CD4-positive, alpha-beta T cell (primary cell): ENCODE results near the gene MMGT1. TPM values are rescaled to one million over a fixed set of nuclear protein-coding genes. Genes with fewer than 3 reads are reported as not detected.
A peak's percentile ranks its signal among the peaks of the same experiment; 100 is the strongest.

Source experiments
- ATAC-seq: fragments of 200-7000 bp; cut with Tn5 transposase; one replicate; pipeline ENCODE4 v1.10.0; 2022; ENCODE audit warnings: mild to moderate bottlenecking; ENCODE audit not compliant: poor library complexity
- CTCF ChIA-PET: fragments of 350-600 bp; sonication (Branson Sonifier 250); formaldehyde crosslinking; loops from one replicate; lab custom pipeline; 2021; ENCODE audit warnings: antibody characterized with exemption, inconsistent platforms; lab: Charles Lee
- POLR2A ChIA-PET: fragments of 350-600 bp; sonication (Branson Sonifier 250); formaldehyde crosslinking; loops from one replicate; lab custom pipeline; 2021; ENCODE audit warnings: antibody characterized with exemption, inconsistent platforms; lab: Charles Lee
- DNase-seq, 14 experiments: peaks; one replicate each; pipeline ENCODE4 v3.0.0-alpha.2; 2013 to 2020; ENCODE audit warnings: mixed read lengths in 2 of 14
- H3K27ac ChIP-seq, 2 donors: one replicate each; pipeline versions ENCODE4 v1.5.1 to v1.7.0; 2013; ENCODE audit warnings: low read length in 2 of 2, low read depth in 1 of 2, mild to moderate bottlenecking in 1 of 2
- H3K27me3 ChIP-seq, 2 experiments: 1 replicate in 1 of 2; 2 replicates in 1 of 2; pipeline versions ENCODE4 v1.6.1 to v1.7.0; 2013; ENCODE audit warnings: low read length in 2 of 2, control low read depth in 1 of 2, mild to moderate bottlenecking in 1 of 2, moderate library complexity in 1 of 2; ENCODE audit not compliant: insufficient read depth in 2 of 2, control insufficient read depth in 1 of 2
- H3K36me3 ChIP-seq: one replicate; pipeline ENCODE4 v1.6.1; 2013; ENCODE audit warnings: low read length, control low read depth; ENCODE audit not compliant: insufficient read depth
- H3K4me1 ChIP-seq: one replicate; pipeline ENCODE4 v1.6.1; 2013; ENCODE audit warnings: low read length, control low read depth; ENCODE audit not compliant: insufficient read depth
- H3K4me3 ChIP-seq: one replicate; pipeline ENCODE4 v1.5.1; 2013; ENCODE audit warnings: mild to moderate bottlenecking, low read length, moderate library complexity
- H3K9me3 ChIP-seq, 2 experiments: 1 replicate in 1 of 2; 2 replicates in 1 of 2; pipeline versions ENCODE4 v1.6.1 to v1.7.0; 2013; ENCODE audit warnings: low read length in 2 of 2, mild to moderate bottlenecking in 2 of 2, control low read depth in 1 of 2, moderate library complexity in 1 of 2; ENCODE audit not compliant: control insufficient read depth in 1 of 2, insufficient read depth in 1 of 2
- H3K27ac Mint-ChIP-seq: one replicate; pipeline ENCODE4 v1.8.0; 2020; ENCODE audit warnings: mixed read lengths
- H3K27me3 Mint-ChIP-seq: one replicate; pipeline ENCODE4 v1.8.0; 2021; ENCODE audit warnings: mixed read lengths
- H3K36me3 Mint-ChIP-seq: one replicate; pipeline ENCODE4 v1.8.0; 2021; ENCODE audit warnings: low read depth, mixed read lengths
- H3K4me1 Mint-ChIP-seq: one replicate; pipeline ENCODE4 v1.8.0; 2021; ENCODE audit warnings: low read depth, mixed read lengths
- H3K4me3 Mint-ChIP-seq: one replicate; pipeline ENCODE4 v1.8.0; 2020; ENCODE audit warnings: mild to moderate bottlenecking, mixed read lengths
- H3K9me3 Mint-ChIP-seq: one replicate; pipeline ENCODE4 v1.8.0; 2020; ENCODE audit warnings: mixed read lengths
- CTCF ChIP-seq: fragments of 200-600 bp; IDR thresholded peaks from one replicate; pipeline ENCODE4 v1.8.0; 2022; ENCODE audit warnings: antibody characterized with exemption, mild to moderate bottlenecking
- intact Hi-C, 2 experiments: fragments of 100-400 bp; cut with DNase I in 1 of 2; cut with micrococcal nuclease in 1 of 2; formaldehyde crosslinking; loops; one replicate each; pipeline versions ENCODE4 v1.15.1 to v1.9.0; 2023 to 2025; cut with DNase I, micrococcal nuclease
- total RNA-seq, 174 experiments: library from RNA in 2 of 174; stranded (reverse) in 2 of 174; gene quantifications; one replicate each; pipeline ENCODE4 v1.2.3 and lab custom pipeline; 2021 to 2026

MMGT1 gene
- total RNA-seq, 2 experiments from 2014 or later: 36.4 to 37.0 TPM

GRCh38 chrX:135981668-135982067, 7.9 kb upstream of the MMGT1 start:
- ChIA-PET POLR2A (no interaction called here), CTCF (no interaction called here)
- H3K4me3 Mint-ChIP-seq: peak overlapping the region; percentile 2
- intact Hi-C loops: loop anchor here in 1 of 2 experiments (10.0 kb wide), 1 partner anchor 163 kb away; the partner anchor contains the start of gene FHL1
- ATAC-seq: no peak
- no peak overlapping the region for H3K27ac ChIP-seq
- H3K9me3 ChIP-seq: no peaks in the 10 kb centered on the region
- H3K4me1 ChIP-seq: peaks cover 30% of the 10 kb centered on the region
- H3K27me3 ChIP-seq: no peaks in the 10 kb centered on the region
- no peak overlapping the region for H3K4me3 ChIP-seq
- H3K36me3 ChIP-seq: no peaks in the 10 kb centered on the region
- TF ChIP-seq CTCF: no peak
- H3K27ac Mint-ChIP-seq: peak overlapping the region; percentile 89
- H3K9me3 Mint-ChIP-seq: no peaks in the 10 kb centered on the region
- H3K4me1 Mint-ChIP-seq: peaks cover 65% of the 10 kb centered on the region
- no peak for DNase-seq
- H3K36me3 Mint-ChIP-seq: peaks cover 12% of the 10 kb centered on the region
- no peaks in the 10 kb centered on the region for H3K27me3 Mint-ChIP-seq

- Mint-ChIP-seq H3K36me3 (peaks cover 12% of the 10 kb centered on the region), H3K27me3 (no peaks in the 10 kb centered on the region), H3K4me3 (peak overlapping the region; percentile 43), H3K9me3 (no peaks in the 10 kb centered on the region), H3K27ac (peak overlapping the region; percentile 62), H3K4me1 (peaks cover 63% of the 10 kb centered on the region)
- H3K27ac ChIP-seq: no peak overlapping the region
- no peaks in the 10 kb centered on the region for H3K9me3 ChIP-seq
- intact Hi-C loops: loop anchor here in 1 of 2 experiments (10.0 kb wide), 1 partner anchor 164 kb away; the partner anchor contains the start of gene FHL1
- ATAC-seq (no peak), DNase-seq (no peak)
- no peaks in the 10 kb centered on the region for H3K27me3 ChIP-seq
- H3K4me1 ChIP-seq: peaks cover 28% of the 10 kb centered on the region
- H3K4me3 ChIP-seq: no peak overlapping the region
- CTCF ChIA-PET: no interaction called here
- H3K36me3 ChIP-seq: no peaks in the 10 kb centered on the region
- no peak for TF ChIP-seq CTCF
- POLR2A ChIA-PET: no interaction called here
Measured at GRCh38 chrX:135981010-135981409, 7.2 kb upstream of the MMGT1 start.

- H3K27ac ChIP-seq: no peak overlapping the region
- DNase-seq (no peak), ATAC-seq (no peak)
- TF ChIP-seq CTCF: no peak
- H3K9me3 Mint-ChIP-seq: no peaks in the 10 kb centered on the region
- H3K4me1 ChIP-seq: peaks cover 18% of the 10 kb centered on the region
- H3K36me3 Mint-ChIP-seq: peaks cover 12% of the 10 kb centered on the region
- no peaks in the 10 kb centered on the region for H3K36me3 ChIP-seq
- H3K27ac Mint-ChIP-seq: peak overlapping the region; percentile 59
- ChIA-PET CTCF (no interaction called here), POLR2A (no interaction called here)
- H3K4me3 Mint-ChIP-seq: peak overlapping the region; percentile 68
- no peak overlapping the region for H3K4me3 ChIP-seq
- peaks cover 56% of the 10 kb centered on the region for H3K4me1 Mint-ChIP-seq
- no peaks in the 10 kb centered on the region for H3K27me3 ChIP-seq
- H3K9me3 ChIP-seq: no peaks in the 10 kb centered on the region
- H3K27me3 Mint-ChIP-seq: no peaks in the 10 kb centered on the region
- intact Hi-C loops: no loop called here
Measured at GRCh38 chrX:135977611-135978010, 3.8 kb upstream of the MMGT1 start.
